ENCODE measurements around the gene SRSF3. TPM values are rescaled to one million over a fixed set of nuclear protein-coding genes. Genes with fewer than 3 reads are reported as not detected.

Gene SRSF3
- polyA plus RNA-seq, 2 of the 4 experiments (the other 2 are of a cell fraction), result 629 to 652 TPM

DNA sequence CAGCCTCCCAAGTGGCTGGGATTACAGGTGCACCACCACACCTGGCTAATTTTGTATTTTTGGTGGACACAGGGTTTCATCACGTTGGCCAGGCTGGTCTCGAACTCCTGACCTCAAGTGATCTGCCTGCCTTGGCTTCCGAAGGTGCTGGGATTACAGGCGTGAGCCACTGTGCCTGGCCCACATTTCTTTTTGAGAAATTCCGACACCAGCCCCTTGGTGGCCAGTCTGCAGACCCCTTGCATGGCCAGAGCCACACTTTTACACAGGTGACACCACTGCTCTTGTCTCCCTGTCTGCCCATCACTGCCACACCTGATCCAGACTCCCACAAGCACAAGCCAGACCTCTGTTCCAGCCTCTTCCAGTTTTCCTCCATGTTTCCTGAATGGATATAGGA lies 33.0 kb downstream of the SRSF3 start:
- Histone ChIP-seq H3K4me1 (peaks cover 25% of the 10 kb centered on the region), H3K27ac (peak overlapping the region in 1 of 2 experiments; percentile 49; a peak in 2 of 6 replicates), H3K9me3 (no peaks in the 10 kb centered on the region), H3K4me2 (no peak overlapping the region), H3K4me3 (no peak overlapping the region)
- no peak for DNase-seq (ENCODE audit: low read depth in 1 of 2, low spot score in 1 of 2)
- FAIRE-seq, result no peak
- TF ChIP-seq KDM1A (IDR thresholded peaks at IDR 0.05; ENCODE audit: low read depth), result no peak
- TF ChIP-seq POLR2A (IDR thresholded peaks at IDR 0.05; ENCODE audit: low read length), result no peak
- no peak for TF ChIP-seq NFE2L2 (conservative IDR thresholded peaks at IDR 0.05; ENCODE audit: low read length)
- TF ChIP-seq, protein P1, sequence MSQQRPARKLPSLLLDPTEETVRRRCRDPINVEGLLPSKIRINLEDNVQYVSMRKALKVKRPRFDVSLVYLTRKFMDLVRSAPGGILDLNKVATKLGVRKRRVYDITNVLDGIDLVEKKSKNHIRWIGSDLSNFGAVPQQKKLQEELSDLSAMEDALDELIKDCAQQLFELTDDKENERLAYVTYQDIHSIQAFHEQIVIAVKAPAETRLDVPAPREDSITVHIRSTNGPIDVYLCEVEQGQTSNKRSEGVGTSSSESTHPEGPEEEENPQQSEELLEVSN (IDR thresholded peaks at IDR 0.05; ENCODE audit: borderline replicate concordance, low read depth), result no peak
- no peak for TF ChIP-seq GATA3 (IDR thresholded peaks at IDR 0.05; ENCODE audit: borderline replicate concordance)
- TF ChIP-seq, protein P2, sequence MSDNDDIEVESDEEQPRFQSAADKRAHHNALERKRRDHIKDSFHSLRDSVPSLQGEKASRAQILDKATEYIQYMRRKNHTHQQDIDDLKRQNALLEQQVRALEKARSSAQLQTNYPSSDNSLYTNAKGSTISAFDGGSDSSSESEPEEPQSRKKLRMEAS (IDR thresholded peaks at IDR 0.05), result no peak
- TF ChIP-seq EHF (CRISPR knock-in tag; IDR thresholded peaks at IDR 0.05), result no peak
- TF ChIP-seq, protein P3, sequence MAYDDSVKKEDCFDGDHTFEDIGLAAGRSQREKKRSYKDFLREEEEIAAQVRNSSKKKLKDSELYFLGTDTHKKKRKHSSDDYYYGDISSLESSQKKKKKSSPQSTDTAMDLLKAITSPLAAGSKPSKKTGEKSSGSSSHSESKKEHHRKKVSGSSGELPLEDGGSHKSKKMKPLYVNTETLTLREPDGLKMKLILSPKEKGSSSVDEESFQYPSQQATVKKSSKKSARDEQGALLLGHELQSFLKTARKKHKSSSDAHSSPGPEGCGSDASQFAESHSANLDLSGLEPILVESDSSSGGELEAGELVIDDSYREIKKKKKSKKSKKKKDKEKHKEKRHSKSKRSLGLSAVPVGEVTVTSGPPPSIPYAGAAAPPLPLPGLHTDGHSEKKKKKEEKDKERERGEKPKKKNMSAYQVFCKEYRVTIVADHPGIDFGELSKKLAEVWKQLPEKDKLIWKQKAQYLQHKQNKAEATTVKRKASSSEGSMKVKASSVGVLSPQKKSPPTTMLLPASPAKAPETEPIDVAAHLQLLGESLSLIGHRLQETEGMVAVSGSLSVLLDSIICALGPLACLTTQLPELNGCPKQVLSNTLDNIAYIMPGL (CRISPR knock-in tag; IDR thresholded peaks at IDR 0.05; ENCODE audit: borderline replicate concordance), result no peak
- no peak for TF ChIP-seq KDM5A (IDR thresholded peaks at IDR 0.05)
- TF ChIP-seq RCOR1 (IDR thresholded peaks at IDR 0.05; ENCODE audit: low read depth, low read length), result no peak
- no peak for TF ChIP-seq ESRRA (IDR thresholded peaks at IDR 0.05; ENCODE audit: borderline replicate concordance, low read length)
- TF ChIP-seq, protein P4, sequence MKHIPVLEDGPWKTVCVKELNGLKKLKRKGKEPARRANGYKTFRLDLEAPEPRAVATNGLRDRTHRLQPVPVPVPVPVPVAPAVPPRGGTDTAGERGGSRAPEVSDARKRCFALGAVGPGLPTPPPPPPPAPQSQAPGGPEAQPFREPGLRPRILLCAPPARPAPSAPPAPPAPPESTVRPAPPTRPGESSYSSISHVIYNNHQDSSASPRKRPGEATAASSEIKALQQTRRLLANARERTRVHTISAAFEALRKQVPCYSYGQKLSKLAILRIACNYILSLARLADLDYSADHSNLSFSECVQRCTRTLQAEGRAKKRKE (CRISPR knock-in tag; IDR thresholded peaks at IDR 0.05; ENCODE audit: low read depth), result no peak
- no peak for TF ChIP-seq EP300 (IDR thresholded peaks at IDR 0.05)
- WGBS (ENCODE audit: missing lambda C conversion rate), result 87% methylated on average over 5 of the region's 5 CpGs
- CTCF ChIA-PET, result interaction anchor here (1.0 to 2.3 kb wide), 3 partner anchors 9 to 132 kb away, joined by 3 to 6 read pairs (median 3); no protein-coding TSS in a partner anchor
- ATAC-seq, result no peak
- POLR2A ChIA-PET, result interaction anchor here (2.1 kb wide), 1 partner anchor 51 kb away, joined by 5 read pairs; the partner anchor contains the start of gene CDKN1A

DNA sequence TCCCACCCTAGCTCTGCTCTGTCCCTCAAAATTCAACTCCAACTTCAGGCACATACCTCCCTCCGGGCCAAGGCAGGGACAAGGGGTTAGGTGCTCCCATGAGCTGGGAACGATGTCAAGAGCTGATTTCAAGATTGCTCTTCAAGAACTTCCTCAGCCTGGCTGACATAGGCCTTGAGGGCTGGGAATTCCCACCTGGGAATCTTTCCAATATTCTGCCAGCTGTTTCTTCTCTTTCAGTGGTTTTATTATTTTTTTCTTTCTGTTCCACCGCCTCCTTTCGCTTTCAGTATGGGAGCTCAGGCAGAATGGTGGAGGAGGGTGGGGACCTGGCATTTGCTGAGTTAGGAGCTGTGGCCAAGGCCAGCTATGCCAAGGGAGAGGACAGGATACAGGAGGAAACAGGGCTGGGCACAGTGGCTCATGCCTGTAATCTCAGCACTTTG lies 33.7 kb downstream of the SRSF3 start:
- H3K4me3 ChIP-seq, result no peak overlapping the region
- H3K27ac ChIP-seq, result peak overlapping the region in 1 of 2 experiments; percentile 49; a peak in 2 of 6 replicates
- POLR2A ChIA-PET, result interaction anchor here (2.1 kb wide), 1 partner anchor 50 kb away, joined by 5 read pairs; the partner anchor contains the start of gene CDKN1A
- FAIRE-seq (no peak), ATAC-seq (no peak), DNase-seq (ENCODE audit: low read depth in 1 of 2, low spot score in 1 of 2) (no peak)
- WGBS (ENCODE audit: missing lambda C conversion rate), result 88% methylated on average over 3 of the region's 4 CpGs
- no peaks in the 10 kb centered on the region for H3K9me3 ChIP-seq
- H3K4me1 ChIP-seq, result peaks cover 25% of the 10 kb centered on the region
- CTCF ChIA-PET, result interaction anchor here (0.8 to 2.3 kb wide), 6 partner anchors 9 to 138 kb away, joined by 3 to 6 read pairs (median 3); no protein-coding TSS in a partner anchor
- H3K4me2 ChIP-seq, result no peak overlapping the region
- TF ChIP-seq EHMT2 (IDR thresholded peaks at IDR 0.05; ENCODE audit: low read depth) (no peak), JUNB (IDR thresholded peaks at IDR 0.05) (no peak), NPAS2 (CRISPR knock-in tag; IDR thresholded peaks at IDR 0.05; ENCODE audit: borderline replicate concordance) (no peak), HOXB5 (CRISPR knock-in tag; IDR thresholded peaks at IDR 0.05) (no peak), RNF2 (IDR thresholded peaks at IDR 0.05; ENCODE audit: borderline replicate concordance, low read depth) (no peak), TP53 (CRISPR knock-in tag; IDR thresholded peaks at IDR 0.05) (no peak), ZNF302 (CRISPR knock-in tag; IDR thresholded peaks at IDR 0.05) (no peak), RFX5 (IDR thresholded peaks at IDR 0.05) (no peak), RCOR1 (IDR thresholded peaks at IDR 0.05; ENCODE audit: low read depth, low read length) (no peak), CEBPB (IDR thresholded peaks at IDR 0.05) (no peak), PHF8 (IDR thresholded peaks at IDR 0.05; ENCODE audit: borderline replicate concordance, low read depth) (no peak), SREBF2 (IDR thresholded peaks at IDR 0.05) (no peak), ESRRA (IDR thresholded peaks at IDR 0.05; ENCODE audit: borderline replicate concordance, low read length) (no peak), RARB (CRISPR knock-in tag; IDR thresholded peaks at IDR 0.05) (no peak), POLR2A (IDR thresholded peaks at IDR 0.05; ENCODE audit: low read length) (no peak), ZFP36 (IDR thresholded peaks at IDR 0.05; ENCODE audit: borderline replicate concordance, partially characterized antibody) (no peak)
- TF ChIP-seq, protein P5, sequence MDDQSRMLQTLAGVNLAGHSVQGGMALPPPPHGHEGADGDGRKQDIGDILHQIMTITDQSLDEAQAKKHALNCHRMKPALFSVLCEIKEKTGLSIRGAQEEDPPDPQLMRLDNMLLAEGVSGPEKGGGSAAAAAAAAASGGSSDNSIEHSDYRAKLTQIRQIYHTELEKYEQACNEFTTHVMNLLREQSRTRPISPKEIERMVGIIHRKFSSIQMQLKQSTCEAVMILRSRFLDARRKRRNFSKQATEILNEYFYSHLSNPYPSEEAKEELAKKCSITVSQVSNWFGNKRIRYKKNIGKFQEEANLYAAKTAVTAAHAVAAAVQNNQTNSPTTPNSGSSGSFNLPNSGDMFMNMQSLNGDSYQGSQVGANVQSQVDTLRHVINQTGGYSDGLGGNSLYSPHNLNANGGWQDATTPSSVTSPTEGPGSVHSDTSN (IDR thresholded peaks at IDR 0.05), result no peak
- TF ChIP-seq, protein P6, sequence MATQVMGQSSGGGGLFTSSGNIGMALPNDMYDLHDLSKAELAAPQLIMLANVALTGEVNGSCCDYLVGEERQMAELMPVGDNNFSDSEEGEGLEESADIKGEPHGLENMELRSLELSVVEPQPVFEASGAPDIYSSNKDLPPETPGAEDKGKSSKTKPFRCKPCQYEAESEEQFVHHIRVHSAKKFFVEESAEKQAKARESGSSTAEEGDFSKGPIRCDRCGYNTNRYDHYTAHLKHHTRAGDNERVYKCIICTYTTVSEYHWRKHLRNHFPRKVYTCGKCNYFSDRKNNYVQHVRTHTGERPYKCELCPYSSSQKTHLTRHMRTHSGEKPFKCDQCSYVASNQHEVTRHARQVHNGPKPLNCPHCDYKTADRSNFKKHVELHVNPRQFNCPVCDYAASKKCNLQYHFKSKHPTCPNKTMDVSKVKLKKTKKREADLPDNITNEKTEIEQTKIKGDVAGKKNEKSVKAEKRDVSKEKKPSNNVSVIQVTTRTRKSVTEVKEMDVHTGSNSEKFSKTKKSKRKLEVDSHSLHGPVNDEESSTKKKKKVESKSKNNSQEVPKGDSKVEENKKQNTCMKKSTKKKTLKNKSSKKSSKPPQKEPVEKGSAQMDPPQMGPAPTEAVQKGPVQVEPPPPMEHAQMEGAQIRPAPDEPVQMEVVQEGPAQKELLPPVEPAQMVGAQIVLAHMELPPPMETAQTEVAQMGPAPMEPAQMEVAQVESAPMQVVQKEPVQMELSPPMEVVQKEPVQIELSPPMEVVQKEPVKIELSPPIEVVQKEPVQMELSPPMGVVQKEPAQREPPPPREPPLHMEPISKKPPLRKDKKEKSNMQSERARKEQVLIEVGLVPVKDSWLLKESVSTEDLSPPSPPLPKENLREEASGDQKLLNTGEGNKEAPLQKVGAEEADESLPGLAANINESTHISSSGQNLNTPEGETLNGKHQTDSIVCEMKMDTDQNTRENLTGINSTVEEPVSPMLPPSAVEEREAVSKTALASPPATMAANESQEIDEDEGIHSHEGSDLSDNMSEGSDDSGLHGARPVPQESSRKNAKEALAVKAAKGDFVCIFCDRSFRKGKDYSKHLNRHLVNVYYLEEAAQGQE (IDR thresholded peaks at IDR 0.05), result no peak

Data from A549 (cell line).